Neural progenitor cell (in vitro differentiated cells): ENCODE measurements around the gene RAMP3.

Experiments used
- EZH2 ChIP-seq: fragments of 200-600 bp; sonication (generic); IDR thresholded peaks from 2 replicates; pipeline ENCODE4 v1.6.1; 2017; ENCODE audit warnings: antibody characterized with exemption, mild to moderate bottlenecking, moderate library complexity
- EZH2phosphoT487 ChIP-seq: fragments of 200-600 bp; sonication (generic); IDR thresholded peaks from 2 replicates; pipeline ENCODE4 v1.6.1; 2017; ENCODE audit warnings: antibody characterized with exemption
- TF ChIP-seq, protein P1 (sequence below): fragments of 200-600 bp; sonication (generic); IDR thresholded peaks from 2 replicates; pipeline ENCODE4 v1.5.1; 2017; ENCODE audit warnings: antibody characterized with exemption, mild to moderate bottlenecking

DNA sequence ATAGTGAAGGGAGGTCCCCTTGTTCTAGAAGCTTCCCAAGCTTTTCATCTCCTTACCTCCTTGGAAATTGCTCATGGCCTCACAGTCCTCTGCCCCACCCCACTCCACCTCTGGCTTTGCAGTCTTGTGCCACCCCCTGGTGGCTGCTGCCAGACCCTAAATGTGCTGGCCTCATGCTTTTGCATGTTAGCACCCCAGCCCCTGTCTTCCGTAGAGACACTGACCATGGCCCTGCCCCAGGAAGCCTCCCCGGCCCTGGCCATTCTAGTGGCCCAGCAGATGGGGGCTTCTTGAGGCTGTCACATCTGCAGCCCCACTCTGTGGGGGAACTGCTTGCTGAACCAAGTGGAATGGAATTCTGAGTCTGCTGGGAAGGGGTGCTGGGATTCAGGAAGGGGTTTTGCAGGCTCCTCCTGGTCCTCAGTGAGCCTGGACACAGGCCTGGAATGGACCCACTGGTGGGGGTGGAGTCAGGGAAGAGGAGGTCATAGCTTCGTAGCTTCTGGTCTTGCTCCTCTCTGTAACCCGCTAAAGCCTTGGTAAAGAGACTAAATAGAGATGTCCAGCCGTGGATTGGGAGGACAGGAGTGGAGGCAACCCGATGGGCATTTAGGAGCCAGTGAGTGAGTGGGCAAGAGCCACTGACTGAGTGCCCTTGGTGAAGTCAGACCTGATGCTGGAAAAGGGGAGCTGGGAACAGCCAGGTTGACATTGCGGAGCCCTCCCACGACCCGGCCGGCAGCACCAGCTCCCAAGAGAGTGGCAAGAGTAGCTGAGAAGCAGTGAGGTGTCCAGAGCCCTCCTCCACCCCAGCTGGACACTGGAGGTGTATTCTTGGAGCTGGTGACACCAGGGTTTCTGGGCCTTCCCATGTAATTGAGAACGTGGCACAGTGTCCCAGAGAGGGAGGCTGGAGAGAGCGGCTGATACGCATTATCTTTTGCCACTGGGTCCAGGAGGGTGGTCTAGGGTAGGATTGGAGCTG, 20.9 kb downstream of the RAMP3 start:
- TF ChIP-seq, protein P1, sequence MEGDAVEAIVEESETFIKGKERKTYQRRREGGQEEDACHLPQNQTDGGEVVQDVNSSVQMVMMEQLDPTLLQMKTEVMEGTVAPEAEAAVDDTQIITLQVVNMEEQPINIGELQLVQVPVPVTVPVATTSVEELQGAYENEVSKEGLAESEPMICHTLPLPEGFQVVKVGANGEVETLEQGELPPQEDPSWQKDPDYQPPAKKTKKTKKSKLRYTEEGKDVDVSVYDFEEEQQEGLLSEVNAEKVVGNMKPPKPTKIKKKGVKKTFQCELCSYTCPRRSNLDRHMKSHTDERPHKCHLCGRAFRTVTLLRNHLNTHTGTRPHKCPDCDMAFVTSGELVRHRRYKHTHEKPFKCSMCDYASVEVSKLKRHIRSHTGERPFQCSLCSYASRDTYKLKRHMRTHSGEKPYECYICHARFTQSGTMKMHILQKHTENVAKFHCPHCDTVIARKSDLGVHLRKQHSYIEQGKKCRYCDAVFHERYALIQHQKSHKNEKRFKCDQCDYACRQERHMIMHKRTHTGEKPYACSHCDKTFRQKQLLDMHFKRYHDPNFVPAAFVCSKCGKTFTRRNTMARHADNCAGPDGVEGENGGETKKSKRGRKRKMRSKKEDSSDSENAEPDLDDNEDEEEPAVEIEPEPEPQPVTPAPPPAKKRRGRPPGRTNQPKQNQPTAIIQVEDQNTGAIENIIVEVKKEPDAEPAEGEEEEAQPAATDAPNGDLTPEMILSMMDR: peak; percentile 33
- TF ChIP-seq EZH2: no peak
- TF ChIP-seq EZH2phosphoT487: no peak
